HG03064 (cell line): ENCODE measurements around the gene RAB17.
"Not testable (repeated sequence)": the region's sequence is repeated elsewhere in the genome, so short reads cannot be mapped to it uniquely, and the experiment has no call there.

Experiments
- ATAC-seq: cut with Tn5 transposase; IDR thresholded peaks from one replicate; pipeline ENCODE4 v1.9.1; 2021; ENCODE audit warnings: low read depth; ENCODE audit not compliant: unreplicated experiment

The RAB17 gene

GRCh38 chr2:237600205-237600846 is 9.8 kb upstream of the RAB17 start:
- ATAC-seq: no peak

GRCh38 chr2:237599465-237600110 is 9.1 kb upstream of the RAB17 start:
- ATAC-seq: no peak

GRCh38 chr2:237598468-237599208 is 8.1 kb upstream of the RAB17 start:
- no peak for ATAC-seq

DNA sequence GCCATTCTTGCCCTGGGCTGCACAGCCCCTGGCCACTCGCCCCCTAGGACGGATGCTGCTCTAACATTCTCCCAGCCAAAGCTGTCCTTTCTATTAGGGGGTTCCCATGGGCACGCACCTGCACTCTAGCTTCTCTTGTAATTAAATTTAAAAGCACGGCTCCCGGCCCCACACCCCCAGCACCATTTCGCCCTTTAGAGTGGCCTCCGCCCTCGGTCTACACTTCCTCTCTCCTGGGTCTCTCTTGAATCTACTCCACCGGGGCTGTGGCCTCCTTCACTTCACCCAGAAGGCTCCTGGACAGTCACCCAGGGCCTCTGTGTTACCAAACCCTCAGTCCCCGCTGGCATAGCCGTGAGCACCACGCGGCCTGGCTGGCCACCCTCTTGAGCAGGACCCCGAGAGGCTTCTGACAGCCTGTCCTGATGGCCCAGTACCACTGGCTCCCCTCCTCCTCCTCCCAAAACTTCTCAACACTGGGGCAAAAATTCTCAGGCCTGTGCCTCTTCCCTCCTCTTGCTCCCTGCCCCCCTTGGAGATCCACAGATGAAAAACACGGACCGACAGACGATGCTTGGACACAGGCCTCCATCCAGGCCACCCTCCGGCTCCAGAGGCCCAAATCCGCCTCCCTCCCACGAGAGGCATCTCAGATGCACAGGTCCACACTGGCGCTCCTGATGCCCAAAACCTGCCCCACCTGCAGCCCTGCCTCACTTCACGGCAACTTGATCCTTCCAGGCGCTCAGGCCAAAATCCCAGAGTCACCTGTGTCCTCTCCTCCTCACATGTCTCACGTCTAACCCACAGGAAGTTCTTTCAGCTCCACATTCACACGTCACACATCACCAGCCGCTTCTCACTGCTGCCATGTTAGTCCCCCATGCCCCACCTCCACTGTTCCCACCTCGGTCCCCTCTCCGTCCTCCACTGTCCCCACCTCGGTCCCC is 6.9 kb upstream of the RAB17 start:
- no peak for ATAC-seq

DNA sequence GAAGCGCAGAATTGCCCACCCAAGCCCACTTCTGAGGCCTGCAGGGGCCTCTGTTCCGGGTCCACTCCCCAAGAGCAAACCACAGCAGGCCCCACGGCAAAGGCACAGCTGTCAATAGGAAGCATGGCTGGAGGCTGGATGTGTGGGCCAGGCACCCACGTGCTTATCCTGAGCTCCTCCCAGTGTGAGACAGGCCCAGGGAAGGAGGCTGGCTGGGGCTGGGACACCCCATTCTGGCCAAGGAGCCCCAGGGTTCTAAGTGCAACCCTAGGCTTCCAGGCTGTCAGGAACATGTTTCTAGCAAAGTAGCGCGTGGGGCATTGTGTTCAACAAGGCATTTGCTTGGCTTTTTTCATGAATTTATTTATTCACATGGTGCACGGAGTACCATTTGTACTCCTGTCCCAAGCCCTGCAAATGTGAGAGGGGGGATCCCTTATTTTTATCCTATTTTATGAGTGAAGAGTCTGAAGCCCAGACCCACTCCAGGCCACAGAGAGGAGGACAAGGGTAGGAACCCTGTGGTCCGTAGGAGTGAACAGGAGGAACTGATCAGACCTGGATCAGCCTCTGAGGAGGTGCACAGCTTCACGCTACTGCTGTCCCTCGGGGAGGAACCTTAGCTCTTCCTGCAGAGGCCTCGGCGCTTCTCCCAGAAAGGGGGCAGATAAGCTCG is 6.1 kb upstream of the RAB17 start:
- no peak for ATAC-seq

DNA sequence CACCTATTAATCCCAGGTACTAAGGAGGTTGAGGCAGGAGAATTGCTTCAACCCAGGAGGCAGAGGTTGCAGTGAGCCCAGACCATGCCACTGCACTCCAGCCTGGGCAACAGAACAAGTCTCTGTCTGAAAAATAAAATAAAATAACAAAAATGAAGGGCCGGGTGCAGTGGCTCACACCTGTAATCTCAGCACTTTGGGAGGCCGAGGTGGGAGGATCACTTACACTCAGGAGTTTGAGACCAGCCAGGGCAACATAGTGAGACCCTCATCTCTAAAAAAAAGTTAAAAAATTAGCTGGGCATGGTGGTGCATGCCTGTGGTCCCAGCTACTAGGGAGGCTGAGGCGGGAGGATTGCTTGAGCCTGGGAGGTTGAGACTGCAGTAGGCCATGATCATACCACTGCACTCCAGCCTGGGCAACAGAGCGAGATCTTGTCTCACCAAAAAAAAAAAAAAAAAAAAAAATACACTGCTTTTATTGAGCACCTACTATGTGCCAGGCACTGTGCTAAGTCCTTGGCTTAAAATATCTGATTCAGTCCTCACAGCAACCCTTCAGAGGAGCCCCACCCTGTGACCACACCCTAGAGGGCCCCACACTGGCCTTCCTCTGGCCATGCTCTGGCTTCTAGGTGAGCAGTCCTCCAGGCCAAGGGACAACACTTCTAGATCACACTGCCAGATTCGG is 5.4 kb upstream of the RAB17 start:
- not testable (repeated sequence) for ATAC-seq

DNA sequence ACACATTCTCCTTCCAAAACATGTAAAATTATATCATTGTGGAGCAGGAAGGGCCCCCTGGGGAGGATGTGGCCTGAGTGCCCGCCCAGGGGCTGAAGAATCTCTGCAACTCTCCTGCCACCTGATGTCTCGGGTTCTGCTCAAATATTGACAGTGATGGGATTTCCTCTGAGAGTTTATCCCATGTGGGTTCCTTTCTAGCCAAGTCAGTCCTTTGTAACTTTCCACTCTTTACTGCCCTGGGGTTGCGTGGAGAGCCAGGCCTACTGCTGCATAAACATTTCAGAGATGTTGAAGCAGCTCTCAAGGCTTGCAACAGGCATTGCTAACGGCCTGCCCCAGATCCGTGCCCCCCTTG is 4.0 kb upstream of the RAB17 start:
- ATAC-seq: no peak

GRCh38 chr2:237593596-237594320 is 3.2 kb upstream of the RAB17 start:
- ATAC-seq: no peak

- no peak for ATAC-seq
Measured at GRCh38 chr2:237593036-237593435, 2.5 kb upstream of the RAB17 start.

GRCh38 chr2:237592425-237592980 is 2.0 kb upstream of the RAB17 start:
- no peak for ATAC-seq

DNA sequence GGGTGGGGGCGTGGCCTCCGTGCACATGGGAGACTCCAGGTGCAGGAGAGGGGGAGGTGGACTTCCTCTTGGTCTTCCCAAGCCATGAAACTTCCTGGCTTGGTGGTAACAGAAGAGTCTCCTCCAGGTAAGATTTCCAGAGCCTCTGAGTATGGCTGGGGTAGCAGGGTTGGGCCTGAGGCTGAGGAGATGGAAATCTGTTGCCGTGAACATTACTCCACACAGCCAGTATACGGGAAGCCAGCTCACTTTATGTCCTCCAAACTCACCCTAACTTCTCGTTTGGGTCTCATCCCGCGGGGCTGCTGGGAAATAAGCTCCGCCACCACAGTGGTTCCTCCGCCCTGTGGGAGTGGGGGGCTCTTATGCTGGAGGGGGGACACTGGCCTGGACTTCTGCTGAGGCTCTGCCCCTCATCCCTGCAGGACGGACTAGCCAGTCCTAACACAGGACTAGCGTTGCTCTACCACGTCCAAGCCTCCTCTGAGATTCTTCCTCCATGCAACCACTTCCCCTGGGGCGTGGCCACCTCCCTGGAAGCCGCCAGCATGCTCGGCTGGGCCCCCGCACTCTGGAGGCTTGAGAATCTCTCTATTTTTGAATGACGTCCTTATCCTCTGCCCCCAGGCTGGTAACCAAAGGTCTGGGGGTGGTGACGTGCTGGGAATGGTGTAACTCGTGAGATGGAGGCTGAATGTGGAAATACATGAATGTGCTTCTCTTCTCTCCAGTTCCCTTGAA is 777 bp upstream of the RAB17 start:
- ATAC-seq: no peak

GRCh38 chr2:237588044-237588696 is 2.4 kb downstream of the RAB17 start:
- ATAC-seq: no peak

- ATAC-seq: no peak
Measured at GRCh38 chr2:237585590-237586221, 4.8 kb downstream of the RAB17 start.

- ATAC-seq: no peak
Measured at GRCh38 chr2:237583385-237584295, 6.9 kb downstream of the RAB17 start.

- ATAC-seq: no peak
Measured at GRCh38 chr2:237581751-237582746, 8.5 kb downstream of the RAB17 start.
